ENCODE results near the gene CHCHD6.

Gene CHCHD6

GRCh38 chr3:126770096-126770495 lies 66.1 kb downstream of the CHCHD6 start:
- no peak for DNase-seq (ENCODE audit: low read depth)
- no peak overlapping the region for H3K4me3 ChIP-seq (replicated peaks; ENCODE audit: low read depth, low read length)
- TF ChIP-seq CTCF (IDR thresholded peaks at IDR 0.05; ENCODE audit: low read length, missing control alignments), result no peak

GRCh38 chr3:126773167-126773566 lies 69.1 kb downstream of the CHCHD6 start:
- DNase-seq (ENCODE audit: low read depth), result no peak
- H3K4me3 ChIP-seq (replicated peaks; ENCODE audit: low read depth, low read length), result no peak overlapping the region
- TF ChIP-seq CTCF (IDR thresholded peaks at IDR 0.05; ENCODE audit: low read length, missing control alignments), result no peak

- no peak for DNase-seq (ENCODE audit: low read depth)
- no peak for TF ChIP-seq CTCF (IDR thresholded peaks at IDR 0.05; ENCODE audit: low read length, missing control alignments)
- no peak overlapping the region for H3K4me3 ChIP-seq (replicated peaks; ENCODE audit: low read depth, low read length)
Measured at GRCh38 chr3:126773783-126774182, 69.7 kb downstream of the CHCHD6 start.

- no peak for DNase-seq (ENCODE audit: low read depth)
- H3K4me3 ChIP-seq (replicated peaks; ENCODE audit: low read depth, low read length), result no peak overlapping the region
- TF ChIP-seq CTCF (IDR thresholded peaks at IDR 0.05; ENCODE audit: low read length, missing control alignments), result no peak
Measured at GRCh38 chr3:126777366-126777765, 73.3 kb downstream of the CHCHD6 start.

GRCh38 chr3:126780666-126781065 lies 76.6 kb downstream of the CHCHD6 start:
- no peak for TF ChIP-seq CTCF (IDR thresholded peaks at IDR 0.05; ENCODE audit: low read length, missing control alignments)
- H3K4me3 ChIP-seq (replicated peaks; ENCODE audit: low read depth, low read length), result no peak overlapping the region
- no peak for DNase-seq (ENCODE audit: low read depth)

GRCh38 chr3:126781406-126781805 lies 77.4 kb downstream of the CHCHD6 start:
- DNase-seq (ENCODE audit: low read depth), result no peak
- no peak overlapping the region for H3K4me3 ChIP-seq (replicated peaks; ENCODE audit: low read depth, low read length)
- TF ChIP-seq CTCF (IDR thresholded peaks at IDR 0.05; ENCODE audit: low read length, missing control alignments), result no peak

GRCh38 chr3:126781889-126782491 lies 78.0 kb downstream of the CHCHD6 start:
- no peak for TF ChIP-seq CTCF (IDR thresholded peaks at IDR 0.05; ENCODE audit: low read length, missing control alignments)
- H3K4me3 ChIP-seq (replicated peaks; ENCODE audit: low read depth, low read length), result no peak overlapping the region
- DNase-seq (ENCODE audit: low read depth), result peak; percentile 42
